ENCODE measurements around the gene BAD. TPM values are rescaled to one million over a fixed set of nuclear protein-coding genes. Genes with fewer than 3 reads are reported as not detected.

Gene BAD
- total and polyA plus RNA-seq, 2 of the 13 experiments (the other 11 are each of a cell fraction or from before 2014, with no cell fraction given), result 17.9 to 28.5 TPM

- TF ChIP-seq PATZ1 (CRISPR knock-in tag; IDR thresholded peaks at IDR 0.05), result peak; percentile 48
- no peak for TF ChIP-seq DMTF1 (CRISPR knock-in tag; IDR thresholded peaks at IDR 0.05)
- no peak for TF ChIP-seq MAFK (conservative IDR thresholded peaks at IDR 0.05 in 1 of 2, IDR thresholded peaks at IDR 0.05 in 1 of 2; ENCODE audit: low read length in 2 of 2)
- no peak for TF ChIP-seq NR0B2 (CRISPR knock-in tag; IDR thresholded peaks at IDR 0.05)
- no peak for TF ChIP-seq EHMT2 (IDR thresholded peaks at IDR 0.05; ENCODE audit: borderline replicate concordance, low read depth, low read length)
- no peak for TF ChIP-seq GPBP1L1 (CRISPR knock-in tag; IDR thresholded peaks at IDR 0.05)
- TF ChIP-seq EED (CRISPR knock-in tag; IDR thresholded peaks at IDR 0.05), result 0 out of 2 replicates have a peak, but pooled peaks have one; percentile 49
- peak; percentile 57 for TF ChIP-seq TBX2 (CRISPR knock-in tag; IDR thresholded peaks at IDR 0.05; ENCODE audit: borderline replicate concordance)
- peak; percentile 100 for TF ChIP-seq SRSF1 (optimal IDR thresholded peaks at IDR 0.05; ENCODE audit: low read depth, low read length)
- TF ChIP-seq BCL3 (CRISPR knock-in tag; IDR thresholded peaks at IDR 0.05), result no peak
- TF ChIP-seq UBTF (CRISPR knock-in tag; IDR thresholded peaks at IDR 0.05), result no peak; the same call in 1 of the 2 replicates
- no peak for TF ChIP-seq ZNF639 (CRISPR knock-in tag; conservative IDR thresholded peaks at IDR 0.05)
- peak; percentile 16; the same call in 1 of the 2 replicates for TF ChIP-seq MTERF4 (CRISPR knock-in tag; IDR thresholded peaks at IDR 0.05)
Observed at GRCh38 chr11:64284962-64285884, 758 bp upstream of the BAD start, which contains the start of gene GPR137 (continued).
